Myometrial cell (primary cell): ENCODE data around the gene KHDC4. TPM values are rescaled to one million over a fixed set of nuclear protein-coding genes. Genes with fewer than 3 reads are reported as not detected.

Source experiments
- total RNA-seq: library from RNA; depleted of rRNA; stranded (reverse); fragments of >200 nt; gene quantifications from 2 replicates; pipeline ENCODE4 v1.2.3, GENCODE V29; 2015

The KHDC4 gene
- total RNA-seq: 18.1 and 28.3 TPM in 2 replicates

GRCh38 chr1:155934097-155934935, at the start of gene KHDC4:
Gene KHDC4, minus strand, starts transcription at chr1:155934413. Its CDS starts 40 bp downstream, at chr1:155934373.

GRCh38 chr1:155978325-155978972, 44.2 kb upstream of the KHDC4 start, which contains the start of gene ARHGEF2:
Gene ARHGEF2, minus strand, starts transcription at chr1:155978547. Its CDS starts 120 bp downstream, at chr1:155978427.

GRCh38 chr1:155940993-155941844, 7.0 kb upstream of the KHDC4 start, which contains the start of gene RXFP4:
Gene RXFP4, plus strand, starts transcription at chr1:155941638. Its CDS starts 72 bp downstream, at chr1:155941710.

GRCh38 chr1:155911156-155912055, 22.8 kb downstream of the KHDC4 start, which contains the start of gene RIT1:
Gene RIT1, minus strand, starts transcription at chr1:155911349. Its CDS starts 588 bp downstream, at chr1:155910761.

Other genes with a start within 250 kb of the KHDC4 start
- 24.6 and 34.3 TPM in 2 replicates for gene YY1AP1, start 245.6 kb downstream of the KHDC4 start, total RNA-seq
- gene DAP3, start 245.3 kb downstream of the KHDC4 start, total RNA-seq: 114 and 117 TPM in 2 replicates
- 20.4 and 21.6 TPM in 2 replicates for gene GON4L, start 77.2 kb downstream of the KHDC4 start, total RNA-seq
- 17.0 and 19.3 TPM in 2 replicates for gene SYT11, start 74.8 kb downstream of the KHDC4 start, total RNA-seq
- gene RIT1, start 23.1 kb downstream of the KHDC4 start, total RNA-seq: 17.9 and 20.8 TPM in 2 replicates
- not detected in 2 replicates for gene RXFP4, start 7.2 kb upstream of the KHDC4 start, total RNA-seq
- gene ARHGEF2, start 44.1 kb upstream of the KHDC4 start, total RNA-seq: 104 and 114 TPM in 2 replicates
- 633 and 985 TPM in 2 replicates for gene SSR2, start 86.5 kb upstream of the KHDC4 start, total RNA-seq
- gene UBQLN4, start 119.4 kb upstream of the KHDC4 start, total RNA-seq: 19.3 and 19.6 TPM in 2 replicates
- 76.1 and 78.7 TPM in 2 replicates for gene LAMTOR2, start 120.4 kb upstream of the KHDC4 start, total RNA-seq
- not detected in 2 replicates for gene RAB25, start 126.7 kb upstream of the KHDC4 start, total RNA-seq
- gene MEX3A, start 148.1 kb upstream of the KHDC4 start, total RNA-seq: 0.58 and 0.71 TPM in 2 replicates
- gene LMNA, start 180.3 kb upstream of the KHDC4 start, total RNA-seq: 897 and 914 TPM in 2 replicates
- gene SEMA4A, start 219.2 kb upstream of the KHDC4 start, total RNA-seq: under 0.01 and 0.35 TPM in 2 replicates